H1 (cell line): ENCODE data around the gene CCDC24. TPM values are rescaled to one million over a fixed set of nuclear protein-coding genes. Genes with fewer than 3 reads are reported as not detected.

Source experiments
- CTCF ChIA-PET: fragments of 300-600 bp; sonication (Branson Sonifier 250); formaldehyde crosslinking; loops from one replicate; lab custom pipeline; 2021; ENCODE audit not compliant: partially characterized antibody; lab: Charles Lee
- POLR2A ChIA-PET: fragments of 300-600 bp; sonication (Branson Sonifier 250); formaldehyde crosslinking; loops from one replicate; lab custom pipeline; 2021; ENCODE audit warnings: inconsistent platforms; ENCODE audit not compliant: partially characterized antibody; lab: Charles Lee
- DNase-seq, 2 experiments: peaks; one replicate each; pipeline versions ENCODE4 v3.0.0 to v3.0.0-alpha.2; 2010 to 2022; ENCODE audit warnings: low spot score in 2 of 2, low read depth in 1 of 2, mixed read lengths in 1 of 2
- FAIRE-seq: peaks from 2 replicates; lab custom pipeline; 2011; peaks lifted over from hg19 to GRCh38; lab: Jason Lieb, UNC
- H2AFZ ChIP-seq: 2 replicates; pipeline ENCODE4 v1.8.1; 2012; ENCODE audit warnings: low read length, inconsistent platforms
- H2AK5ac ChIP-seq: 2 replicates; pipeline ENCODE4 v1.6.1; 2013; ENCODE audit warnings: low read depth, low read length
- H2BK120ac ChIP-seq: replicated peaks from 2 replicates; pipeline ENCODE3; 2013; ENCODE audit warnings: low read depth, low read length, inconsistent platforms
- H2BK12ac ChIP-seq: 2 replicates; pipeline ENCODE4 v1.6.1; 2013; ENCODE audit warnings: low read depth, low read length
- H2BK15ac ChIP-seq: 2 replicates; pipeline ENCODE4 v1.6.1; 2013; ENCODE audit warnings: low read length
- H2BK20ac ChIP-seq: 2 replicates; pipeline ENCODE4 v1.6.1; 2013; ENCODE audit warnings: low read length
- H2BK5ac ChIP-seq: 2 replicates; pipeline ENCODE4 v1.6.1; 2013; ENCODE audit warnings: low read depth, low read length
- H3K14ac ChIP-seq: 2 replicates; pipeline ENCODE4 v1.6.1; 2013; ENCODE audit warnings: inconsistent platforms; ENCODE audit not compliant: insufficient read length
- H3K18ac ChIP-seq: 2 replicates; pipeline ENCODE4 v1.6.1; 2013; ENCODE audit warnings: low read length; ENCODE audit errors: extremely low read depth
- H3K23ac ChIP-seq: 2 replicates; pipeline ENCODE4 v1.6.1; 2013; ENCODE audit warnings: inconsistent platforms; ENCODE audit not compliant: insufficient read length
- H3K23me2 ChIP-seq: 2 replicates; pipeline ENCODE4 v1.6.1; 2013; ENCODE audit warnings: low read depth, low read length
- H3K27ac ChIP-seq: 2 replicates; pipeline ENCODE4 v1.6.1; 2011; ENCODE audit warnings: low read depth, low read length, inconsistent platforms
- H3K27me3 ChIP-seq, 4 experiments: replicated peaks in 1 of 4; 1 replicate in 1 of 4; 2 replicates in 3 of 4; pipeline versions ENCODE4 v1.6.1 to v1.8.1; 2011 to 2013; ENCODE audit warnings: low read length in 3 of 4, mild to moderate bottlenecking in 3 of 4, inconsistent platforms in 2 of 4, mixed read lengths in 2 of 4, moderate library complexity in 1 of 4; ENCODE audit not compliant: control insufficient read depth in 3 of 4, insufficient read depth in 3 of 4; ENCODE audit errors: extremely low read depth in 1 of 4
- H3K36me3 ChIP-seq, 4 experiments: 2 replicates each; pipeline versions ENCODE4 v1.6.1 to v1.8.1; 2011 to 2013; ENCODE audit warnings: mild to moderate bottlenecking in 4 of 4, low read length in 3 of 4, moderate library complexity in 2 of 4, control low read depth in 1 of 4, inconsistent platforms in 1 of 4; ENCODE audit not compliant: insufficient read depth in 4 of 4, control insufficient read depth in 2 of 4
- H3K4ac ChIP-seq: replicated peaks from 2 replicates; pipeline ENCODE3; 2013; ENCODE audit warnings: low read length, low read depth, mixed read lengths, inconsistent platforms; ENCODE audit not compliant: insufficient read length
- H3K4me1 ChIP-seq, 4 experiments: replicated peaks in 1 of 4; 1 replicate in 1 of 4; 2 replicates in 3 of 4; pipeline versions ENCODE4 v1.6.1 to v1.8.1; 2011 to 2013; ENCODE audit warnings: low read length in 3 of 4, inconsistent platforms in 2 of 4, mixed read lengths in 1 of 4; ENCODE audit not compliant: insufficient read depth in 4 of 4, control insufficient read depth in 3 of 4
- H3K4me2 ChIP-seq, 2 experiments: 2 replicates each; pipeline versions ENCODE4 v1.6.1 to v1.8.1; 2011 to 2013; ENCODE audit warnings: low read depth in 2 of 2, low read length in 2 of 2, control low read depth in 1 of 2, inconsistent platforms in 1 of 2, mild to moderate bottlenecking in 1 of 2; ENCODE audit not compliant: insufficient read depth in 1 of 2
- H3K4me3 ChIP-seq, 4 experiments: fragments of 200-600, 300-600 bp in 1 of 4; sonication (generic), shearing (Covaris generic), sonication (Bioruptor Twin) in 1 of 4; 2 replicates each; pipeline versions ENCODE4 v1.5.1 to v1.8.1; 2011 to 2016; ENCODE audit warnings: low read length in 4 of 4, low read depth in 3 of 4, control low read depth in 2 of 4, inconsistent platforms in 2 of 4, mild to moderate bottlenecking in 2 of 4, mixed read lengths in 1 of 4, moderate library complexity in 1 of 4; ENCODE audit not compliant: insufficient read depth in 2 of 4; ENCODE audit errors: extremely low read depth in 1 of 4
- H3K56ac ChIP-seq: replicated peaks from 2 replicates; pipeline ENCODE3; 2013; ENCODE audit warnings: low read depth, mild to moderate bottlenecking, mixed read lengths, low read length, inconsistent platforms; ENCODE audit not compliant: insufficient read length
- H3K79me1 ChIP-seq: 2 replicates; pipeline ENCODE4 v1.6.1; 2013; ENCODE audit warnings: low read depth, low read length, control low read depth
- H3K79me2 ChIP-seq, 2 experiments: 2 replicates each; pipeline versions ENCODE4 v1.6.1 to v1.8.1; 2012 to 2013; ENCODE audit warnings: low read length in 2 of 2, mild to moderate bottlenecking in 2 of 2, inconsistent platforms in 1 of 2; ENCODE audit not compliant: insufficient read depth in 2 of 2, control insufficient read depth in 1 of 2
- H3K9ac ChIP-seq, 4 experiments: replicated peaks in 1 of 4; 1 replicate in 1 of 4; 2 replicates in 3 of 4; pipeline versions ENCODE4 v1.6.1 to v1.8.1; 2011 to 2013; ENCODE audit warnings: low read depth in 3 of 4, low read length in 3 of 4, control low read depth in 2 of 4, mild to moderate bottlenecking in 2 of 4, moderate library complexity in 2 of 4, inconsistent platforms in 1 of 4; ENCODE audit errors: extremely low read depth in 1 of 4
- H3K9me3 ChIP-seq, 2 experiments: 2 replicates each; pipeline versions ENCODE4 v1.6.1 to v1.8.1; 2012 to 2013; ENCODE audit warnings: mild to moderate bottlenecking in 2 of 2, moderate library complexity in 2 of 2, control low read depth in 1 of 2, inconsistent platforms in 1 of 2, low read depth in 1 of 2, low read length in 1 of 2, mixed read lengths in 1 of 2; ENCODE audit not compliant: insufficient read depth in 2 of 2
- H4K20me1 ChIP-seq, 2 experiments: replicated peaks in 1 of 2; 2 replicates each; pipeline versions ENCODE3 to v1.8.1; 2011 to 2013; ENCODE audit warnings: inconsistent platforms in 2 of 2, low read length in 2 of 2, mild to moderate bottlenecking in 1 of 2; ENCODE audit not compliant: insufficient read depth in 2 of 2, control insufficient read depth in 1 of 2
- H4K5ac ChIP-seq: 2 replicates; pipeline ENCODE4 v1.6.1; 2013; ENCODE audit warnings: low read length, low read depth, mixed read lengths, inconsistent platforms; ENCODE audit not compliant: insufficient read length
- H4K8ac ChIP-seq: 2 replicates; pipeline ENCODE4 v1.8.0; 2013; ENCODE audit warnings: mild to moderate bottlenecking, moderate library complexity, low read length, inconsistent platforms; ENCODE audit not compliant: insufficient read depth; ENCODE audit errors: extremely low read depth
- H4K91ac ChIP-seq: replicated peaks from 2 replicates; pipeline ENCODE3; 2013; ENCODE audit warnings: low read length, mixed read lengths, inconsistent platforms; ENCODE audit not compliant: insufficient read length
- E2F6 ChIP-seq: IDR thresholded peaks from 2 replicates; pipeline ENCODE4 v1.6.1; 2012; ENCODE audit warnings: inconsistent platforms
- KDM5A ChIP-seq: fragments of 200-600 bp; IDR thresholded peaks from 2 replicates; pipeline ENCODE4 v1.7.1; 2012; ENCODE audit warnings: mild to moderate bottlenecking, low read length, inconsistent platforms, mixed read lengths
- PHF8 ChIP-seq: fragments of 200-600 bp; sonication (generic); conservative IDR thresholded peaks from 2 replicates; pipeline ENCODE4 v1.7.1; 2012; ENCODE audit warnings: low read depth, mild to moderate bottlenecking, inconsistent platforms, low read length, moderate library complexity
- TAF1 ChIP-seq: IDR thresholded peaks from 2 replicates; pipeline ENCODE4 v1.6.1; 2011; ENCODE audit warnings: mild to moderate bottlenecking, low read depth, low read length
- TBP ChIP-seq: IDR thresholded peaks from 2 replicates; pipeline ENCODE4 v1.6.1; 2011; ENCODE audit warnings: low read depth, low read length, improper control_type of control experiment
- WGBS, 2 experiments: shearing (Covaris generic) in 1 of 2; methylation state at CpG; one replicate each; pipeline versions ENCODE4 v1.1.6 to v1.1.7; 2013 to 2015; ENCODE audit warnings: low lambda C conversion rate in 2 of 2, mixed read lengths in 2 of 2, inconsistent platforms in 1 of 2, low coverage in 1 of 2, missing lambda C conversion rate in 1 of 2; ENCODE audit not compliant: insufficient replicate concordance in 2 of 2, insufficient coverage in 1 of 2, insufficient read length in 1 of 2; ENCODE audit errors: extremely low coverage in 1 of 2, missing lambda C conversion rate in 1 of 2; 5-methylcytosine and 5-hydroxymethylcytosine counted together
- polyA plus RNA-seq, 7 experiments: library from polyadenylated mRNA; depleted of rRNA in 3 of 7; stranded (reverse) in 5 of 7; unstranded in 2 of 7; fragments of >200 nt in 5 of 7; fragments of 200-250 nt in 2 of 7; gene quantifications; 1 replicate in 5 of 7; 2 replicates in 1 of 7; 4 replicates in 1 of 7; pipeline versions ENCODE4 v1.2.1 to v1.2.3, GENCODE V29; 2011 to 2013; ENCODE audit warnings: missing spikeins in 2 of 7, mixed read lengths in 2 of 7
- total RNA-seq: library from RNA; stranded (reverse); fragmentation: NEBNext Ultra II Directional; extraction: Animal tissue kit (Norgen Biotek cat#: 25700); gene quantifications from 2 replicates; pipeline ENCODE4 v1.2.1, GENCODE V29; 2021

CCDC24 gene
- total and polyA plus RNA-seq, 2 of the 8 experiments (the other 6 are each of a cell fraction or from before 2014, with no cell fraction given), result 11.2 to 11.4 TPM

DNA sequence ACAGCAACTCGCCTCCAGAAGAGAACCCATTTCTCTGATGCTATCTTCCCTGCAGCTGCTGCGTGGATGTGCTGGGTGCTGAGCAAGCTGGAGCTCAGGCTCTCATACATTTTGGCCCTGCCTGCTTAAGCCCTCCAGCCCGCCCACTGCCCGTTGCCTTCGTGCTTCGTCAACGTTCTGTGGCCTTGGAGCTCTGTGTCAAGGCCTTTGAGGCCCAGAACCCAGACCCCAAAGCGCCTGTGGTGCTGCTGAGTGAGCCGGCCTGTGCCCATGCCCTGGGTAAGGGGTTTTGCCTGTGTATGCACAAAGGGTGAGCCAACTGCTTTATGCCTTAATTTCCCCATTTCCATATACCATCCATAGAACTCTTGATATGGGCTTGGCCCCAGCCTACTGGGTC is 20.5 kb upstream of the CCDC24 start:
- no peak overlapping the region for H2AFZ ChIP-seq
- no peaks in the 10 kb centered on the region for H3K9me3 ChIP-seq
- H2BK12ac ChIP-seq, result no peak overlapping the region
- peaks cover 20% of the 10 kb centered on the region for H3K23me2 ChIP-seq
- H4K20me1 ChIP-seq, result peaks cover 4 to 13% of the 10 kb centered on the region in 2 experiments
- H3K4ac ChIP-seq, result no peak overlapping the region
- no peak overlapping the region for H3K9ac ChIP-seq
- H2BK20ac ChIP-seq, result no peak overlapping the region
- FAIRE-seq, result no peak
- no peak overlapping the region for H3K23ac ChIP-seq
- no peak overlapping the region for H2BK5ac ChIP-seq
- DNase-seq, result no peak
- POLR2A ChIA-PET, result interaction anchor here (1.2 to 12.9 kb wide), 5 partner anchors 8 to 23 kb away, joined by 5 to 189 read pairs (median 10); partner anchors contain the start of genes CCDC24 and IPO13
- H3K4me2 ChIP-seq, result peak overlapping the region; percentile 69 to 85; a peak in 3 of 4 replicates
- H3K4me3 ChIP-seq, result peak overlapping the region; percentile 65 to 100 (median 97); a peak in 5 of 8 replicates
- no peak overlapping the region for H4K91ac ChIP-seq
- no peak overlapping the region for H3K56ac ChIP-seq
- peaks cover 0 to 19% of the 10 kb centered on the region in 2 experiments; a peak in 2 of 4 replicates for H3K79me2 ChIP-seq
- H2BK15ac ChIP-seq, result no peak overlapping the region
- H3K36me3 ChIP-seq, result peaks cover 0 to 14% (median 8%) of the 10 kb centered on the region in 4 experiments; a peak in 4 of 8 replicates
- no peak overlapping the region for H3K14ac ChIP-seq
- no peak overlapping the region; the same call in 1 of the 2 replicates for H4K8ac ChIP-seq
- H4K5ac ChIP-seq, result no peak overlapping the region
- H3K27me3 ChIP-seq, result no peaks in the 10 kb centered on the region
- no peak overlapping the region for H2BK120ac ChIP-seq
- H3K18ac ChIP-seq, result no peak overlapping the region
- no peak overlapping the region for H2AK5ac ChIP-seq
- H3K27ac ChIP-seq, result no peak overlapping the region
- no peak for TF ChIP-seq KDM5A
- no peak for TF ChIP-seq TAF1
- TF ChIP-seq E2F6, result no peak
- no peak for TF ChIP-seq PHF8
- no peak for TF ChIP-seq TBP
- H3K4me1 ChIP-seq, result peaks cover 2 to 14% (median 7%) of the 10 kb centered on the region in 4 experiments
- H3K79me1 ChIP-seq, result 0 out of 2 replicates have a peak, but pooled peaks cover 7% of the 10 kb centered on the region
- WGBS, 2 experiments, result 90% methylated on average over 9 of the region's 9 CpGs; no CpG with 5 or more reads in 1 of the 2 experiments
- CTCF ChIA-PET, result interaction anchor here (0.7 to 9.2 kb wide), 13 partner anchors 9 to 207 kb away, joined by 3 to 79 read pairs (median 5); partner anchors contain the start of genes IPO13 and SLC6A9
